ENCODE results near the gene MAP3K4. TPM values are rescaled to one million over a fixed set of nuclear protein-coding genes. Genes with fewer than 3 reads are reported as not detected.

MAP3K4 gene
- total RNA-seq: 36.5 TPM

DNA sequence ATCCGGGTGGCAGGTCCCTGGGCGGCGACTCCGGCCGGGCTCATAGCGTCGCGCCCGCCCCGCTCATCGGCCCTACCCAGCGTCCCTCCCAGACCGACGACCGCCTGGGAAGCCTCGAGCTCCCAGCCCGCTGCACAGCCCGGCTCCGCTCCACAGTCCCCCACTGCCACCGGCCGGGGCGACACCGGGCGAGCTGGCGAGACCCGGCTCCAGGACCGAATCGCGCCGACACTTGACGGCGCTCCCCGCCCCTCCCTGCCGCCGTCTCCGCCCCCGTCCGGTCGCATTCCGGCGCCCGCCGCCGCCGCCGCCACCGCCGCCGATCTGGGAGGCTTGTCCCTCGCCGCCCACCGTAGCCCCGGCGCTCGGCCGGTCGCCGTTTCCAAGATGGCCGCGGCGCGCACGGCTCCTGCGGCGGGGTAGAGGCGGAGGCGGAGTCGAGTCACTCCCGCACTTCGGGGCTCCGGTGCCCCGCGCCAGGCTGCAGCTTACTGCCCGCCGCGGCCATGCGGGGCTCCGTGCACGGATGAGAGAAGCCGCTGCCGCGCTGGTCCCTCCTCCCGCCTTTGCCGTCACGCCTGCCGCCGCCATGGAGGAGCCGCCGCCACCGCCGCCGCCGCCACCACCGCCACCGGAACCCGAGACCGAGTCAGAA, at the start of gene MAP3K4:
Gene MAP3K4 (plus strand): TSS at position 364 of the 655 bp plus-strand sequence. CDS start 163 bp downstream, at position 527.
- peak; percentile 82 for DNase-seq (ENCODE audit: low spot score)

- DNase-seq (ENCODE audit: low spot score): no peak
These were observed 47.6 kb upstream of the MAP3K4 start for GRCh38 chr6:160943997-160944396.

- DNase-seq (ENCODE audit: low spot score): no peak
These were observed 45.9 kb upstream of the MAP3K4 start for GRCh38 chr6:160945516-160946177.

- no peak for DNase-seq (ENCODE audit: low spot score)
These were observed 42.0 kb upstream of the MAP3K4 start for GRCh38 chr6:160949531-160949930.

DNA sequence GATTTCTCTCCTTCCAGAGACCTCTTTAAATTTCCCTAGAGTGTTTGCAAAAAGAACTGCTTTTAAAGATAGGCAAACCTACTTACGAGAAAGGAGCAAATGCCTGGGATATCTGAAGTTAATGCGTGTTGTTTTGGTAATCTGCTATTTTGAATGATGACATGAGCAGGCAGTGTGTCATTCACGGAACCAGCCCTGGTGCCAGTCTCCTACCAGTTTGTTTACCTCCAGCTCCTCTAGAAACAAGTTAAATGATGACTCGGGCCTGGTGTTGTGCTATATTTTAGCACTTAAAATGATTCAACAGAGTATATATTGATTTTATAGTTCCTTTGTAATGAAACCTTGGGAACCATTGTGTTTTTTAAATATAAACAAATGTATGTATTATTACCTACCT, 41.1 kb upstream of the MAP3K4 start:
- DNase-seq (ENCODE audit: low spot score): no peak

- DNase-seq (ENCODE audit: low spot score): no peak
These were observed 40.2 kb upstream of the MAP3K4 start for GRCh38 chr6:160951187-160952030.

GRCh38 chr6:160952633-160953281, 38.8 kb upstream of the MAP3K4 start:
- no peak for DNase-seq (ENCODE audit: low spot score)

- no peak for DNase-seq (ENCODE audit: low spot score)
These were observed 35.9 kb upstream of the MAP3K4 start for GRCh38 chr6:160955508-160956295.

- no peak for DNase-seq (ENCODE audit: low spot score)
These were observed 35.1 kb upstream of the MAP3K4 start for GRCh38 chr6:160956300-160957035.

- no peak for DNase-seq (ENCODE audit: low spot score)
These were observed 31.7 kb upstream of the MAP3K4 start for GRCh38 chr6:160959726-160960435.

GRCh38 chr6:160960839-160961238, 30.7 kb upstream of the MAP3K4 start:
- no peak for DNase-seq (ENCODE audit: low spot score)

GRCh38 chr6:160962835-160963623, 28.5 kb upstream of the MAP3K4 start:
- DNase-seq (ENCODE audit: low spot score): no peak

- DNase-seq (ENCODE audit: low spot score): no peak
These were observed 27.9 kb upstream of the MAP3K4 start for GRCh38 chr6:160963651-160964050.

GRCh38 chr6:160965893-160966292, 25.7 kb upstream of the MAP3K4 start:
- DNase-seq (ENCODE audit: low spot score): no peak

GRCh38 chr6:160966493-160967229, 24.9 kb upstream of the MAP3K4 start:
- DNase-seq (ENCODE audit: low spot score): no peak

DNA sequence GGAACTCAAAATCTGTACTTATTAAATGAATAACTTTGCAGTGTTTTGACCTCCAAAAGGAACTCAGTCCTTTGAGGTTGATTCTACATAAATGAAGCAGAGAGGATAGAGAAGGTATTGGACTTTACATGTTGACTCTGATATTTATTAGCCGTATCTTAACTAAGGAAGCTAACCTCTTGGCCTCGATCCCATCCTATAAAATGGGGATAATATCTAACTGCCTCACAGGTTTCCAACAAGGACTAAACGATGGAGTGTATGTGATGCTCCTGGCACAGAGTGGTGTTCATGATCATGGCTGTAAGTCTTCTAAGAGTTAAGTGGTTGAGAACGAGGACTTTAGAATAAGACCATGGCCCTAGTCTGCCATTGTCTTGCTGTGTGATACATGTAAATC, 24.2 kb upstream of the MAP3K4 start:
- no peak for DNase-seq (ENCODE audit: low spot score)

- no peak for DNase-seq (ENCODE audit: low spot score)
These were observed 23.7 kb upstream of the MAP3K4 start for GRCh38 chr6:160967833-160968232.

GRCh38 chr6:160971171-160971570, 20.4 kb upstream of the MAP3K4 start:
- DNase-seq (ENCODE audit: low spot score): no peak
